Gastroesophageal sphincter (tissue), 3 donors: ENCODE results near the gene PREP.

Experiments used
- CTCF ChIP-seq, 4 experiments: fragments of 200-600 bp in 2 of 4; fragments of 450-650 bp in 2 of 4; sonication (generic) in 1 of 4; IDR thresholded peaks; one replicate each; pipeline ENCODE4 v1.5.1; 2017 to 2019; ENCODE audit warnings: antibody characterized with exemption in 4 of 4, mild to moderate bottlenecking in 2 of 4, moderate library complexity in 2 of 4
- EP300 ChIP-seq: sonication (generic); formaldehyde crosslinking; IDR thresholded peaks from one replicate; pipeline ENCODE4 v1.6.1; 2017; ENCODE audit warnings: antibody characterized with exemption, mild to moderate bottlenecking
- POLR2AphosphoS5 ChIP-seq: sonication (generic); formaldehyde crosslinking; IDR thresholded peaks from one replicate; pipeline ENCODE4 v1.6.1; 2017; ENCODE audit warnings: antibody characterized with exemption

DNA sequence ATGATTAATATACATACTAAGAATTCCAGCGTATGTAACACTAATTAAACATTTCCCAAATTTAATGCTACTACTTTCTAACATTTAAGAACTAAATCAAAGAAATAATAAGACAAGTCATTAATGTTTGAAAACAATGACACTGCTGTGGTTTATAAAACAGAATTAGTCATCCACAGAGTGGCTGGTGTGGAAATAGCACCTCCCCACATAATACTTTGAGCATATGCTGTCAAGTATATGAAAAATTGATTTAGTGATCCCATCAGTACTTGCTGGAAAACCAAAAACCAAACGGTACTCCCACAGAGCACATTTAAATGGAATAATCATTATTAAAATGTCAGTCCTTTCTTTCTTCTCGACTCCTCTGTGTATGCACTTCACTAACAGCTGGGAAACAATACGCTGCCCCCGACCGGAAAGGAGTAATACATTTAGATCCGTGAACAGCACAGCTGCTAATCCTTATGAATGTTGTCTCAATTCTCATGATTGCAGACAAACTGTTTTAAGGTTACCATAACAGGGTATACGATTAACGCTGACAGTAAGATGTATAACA, 78.4 kb downstream of the PREP start:
- TF ChIP-seq CTCF (IDR thresholded peaks at IDR 0.05) (no peak), POLR2AphosphoS5 (no peak), EP300 (no peak)
